A375 (cell line): ENCODE measurements around the gene FCRL4. TPM values are rescaled to one million over a fixed set of nuclear protein-coding genes. Genes with fewer than 3 reads are reported as not detected.

Experiments
- total RNA-seq: library from RNA; depleted of rRNA; stranded (reverse); fragments of >200 nt; shearing (Covaris generic); gene quantifications from 2 replicates; pipeline ENCODE4 v1.2.3, GENCODE V29; 2014; rRNA removed

FCRL4 gene
- not detected in 2 replicates for total RNA-seq

DNA sequence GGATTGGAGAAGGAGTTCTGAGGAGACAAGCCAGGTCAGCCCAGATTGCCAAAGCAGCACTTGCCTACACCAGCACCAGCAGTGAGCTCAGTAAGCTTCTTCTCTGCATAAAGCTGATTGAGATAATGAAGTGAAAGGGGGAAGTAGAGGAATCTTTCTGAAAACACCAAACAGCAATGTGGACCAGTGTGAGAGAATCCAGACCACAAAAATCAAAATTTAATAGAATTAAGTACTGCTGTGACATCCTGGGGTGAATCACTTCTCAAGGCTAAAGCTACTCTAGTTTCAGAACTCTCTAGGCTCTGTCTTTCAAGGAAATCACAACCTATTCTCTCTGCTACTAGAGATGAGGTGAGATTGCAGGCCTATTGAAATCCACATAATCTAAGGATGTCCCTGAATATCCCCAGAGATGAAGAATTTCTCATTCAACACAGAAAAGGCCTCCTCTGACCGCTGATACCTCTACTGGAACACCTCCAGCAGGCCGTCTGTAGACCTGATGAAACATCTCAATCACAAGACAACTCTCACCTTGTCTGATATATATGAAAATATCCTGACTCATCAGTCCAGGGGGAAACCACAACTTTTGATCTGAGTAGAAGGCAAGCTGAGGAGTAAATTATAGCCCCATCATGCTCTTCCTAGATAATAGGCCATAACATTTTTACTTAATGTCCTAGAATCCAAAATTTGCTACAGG is at the start of gene FCRL4:
Gene FCRL4, minus strand, starts transcription at position 127 of the 709 bp plus-strand sequence. CDS start 141 bp downstream, outside the sequence.

DNA sequence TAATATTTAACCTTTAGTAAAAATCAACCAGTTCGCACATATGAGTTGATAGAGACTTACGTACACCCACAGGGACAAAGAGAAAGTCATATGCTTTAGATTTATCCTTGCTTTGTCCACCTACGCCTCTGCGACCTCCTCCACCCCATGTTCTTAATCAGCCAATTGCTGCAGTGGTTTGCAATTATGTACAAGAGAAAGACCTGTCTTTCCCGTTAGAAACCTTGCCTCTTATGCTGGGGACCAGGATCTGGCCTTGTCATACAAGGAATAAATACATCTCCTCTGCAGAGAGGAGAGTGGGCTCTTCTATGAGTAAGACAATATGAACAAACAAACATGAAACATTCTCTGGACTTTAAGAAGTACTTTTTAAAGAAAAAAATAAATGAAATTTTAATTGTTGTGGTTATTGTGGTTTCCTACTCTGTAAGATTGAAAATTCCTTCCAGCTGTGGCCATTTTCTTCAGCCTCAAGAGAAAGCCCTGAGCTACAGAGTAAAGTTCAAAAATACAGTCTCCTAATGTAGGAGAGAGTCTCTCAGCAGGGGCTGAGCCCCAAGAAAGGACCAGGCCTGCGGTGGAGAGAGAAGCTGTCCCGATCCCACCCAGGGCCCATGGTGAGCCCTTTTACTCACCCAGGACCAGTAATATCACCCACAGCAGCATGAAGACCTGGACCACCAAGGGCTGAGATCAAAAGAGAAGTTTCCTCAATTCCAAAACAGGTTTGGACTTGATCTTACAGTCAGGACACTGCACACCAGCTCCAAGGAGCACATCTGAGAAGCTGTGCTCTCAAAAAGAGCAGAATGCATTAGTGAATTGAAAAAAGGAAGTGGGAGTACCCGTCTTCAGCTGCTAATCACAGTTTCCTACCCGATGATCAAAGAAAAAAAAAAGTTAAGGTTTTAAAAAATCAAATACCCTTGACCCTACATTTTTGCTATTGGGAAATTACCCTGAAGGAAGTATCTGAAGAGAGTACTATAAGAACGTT is 45.9 kb downstream of the FCRL4 start, which contains the start of gene FCRL5:
Gene FCRL5, minus strand, starts transcription at position 822 of the 1,000 bp plus-strand sequence. Its CDS starts 153 bp downstream, at position 669.

Other genes starting within 250 kb of the FCRL4 start
- gene FCRL5, start 45.6 kb downstream of the FCRL4 start, total RNA-seq = not detected in 2 replicates
- gene FCRL3, start 102.7 kb upstream of the FCRL4 start, total RNA-seq = not detected in 2 replicates
- not detected in 2 replicates for gene FCRL2, start 179.0 kb upstream of the FCRL4 start, total RNA-seq
- not detected in 2 replicates for gene FCRL1, start 222.0 kb upstream of the FCRL4 start, total RNA-seq
- not detected in 2 replicates for gene CD5L, start 243.7 kb upstream of the FCRL4 start, total RNA-seq